Activated T-helper 9 cell treated with anti-CD3 and anti-CD28 coated beads, Interleukin-2, amount 50 U/mL, for 16 hours (primary cell): Measurements from ENCODE around the gene CDK12.

ENCODE experiments used
- DNase-seq: peaks from one replicate; pipeline ENCODE4 v3.0.0-alpha.2; 2020; ENCODE audit warnings: low read depth

CDK12 gene

GRCh38 chr17:39582658-39583057, 121.4 kb downstream of the CDK12 start:
- DNase-seq: no peak
